Islet precursor cell (in vitro differentiated cells): ENCODE results near the gene MLIP.
"Not testable (repeated sequence)": the region's sequence is repeated elsewhere in the genome, so short reads cannot be mapped to it uniquely, and the experiment has no call there.

Experiments used
- DNase-seq: peaks from one replicate; pipeline ENCODE4 v3.0.0-alpha.2; 2018

The MLIP gene

GRCh38 chr6:54142889-54143519 lies 31.8 kb downstream of the MLIP start:
- no peak for DNase-seq

GRCh38 chr6:54151861-54152260 lies 40.6 kb downstream of the MLIP start:
- DNase-seq = no peak

- no peak for DNase-seq
Measured at GRCh38 chr6:54156650-54157250, 45.5 kb downstream of the MLIP start.

- DNase-seq = no peak
Measured at GRCh38 chr6:54157405-54157804, 46.2 kb downstream of the MLIP start.

DNA sequence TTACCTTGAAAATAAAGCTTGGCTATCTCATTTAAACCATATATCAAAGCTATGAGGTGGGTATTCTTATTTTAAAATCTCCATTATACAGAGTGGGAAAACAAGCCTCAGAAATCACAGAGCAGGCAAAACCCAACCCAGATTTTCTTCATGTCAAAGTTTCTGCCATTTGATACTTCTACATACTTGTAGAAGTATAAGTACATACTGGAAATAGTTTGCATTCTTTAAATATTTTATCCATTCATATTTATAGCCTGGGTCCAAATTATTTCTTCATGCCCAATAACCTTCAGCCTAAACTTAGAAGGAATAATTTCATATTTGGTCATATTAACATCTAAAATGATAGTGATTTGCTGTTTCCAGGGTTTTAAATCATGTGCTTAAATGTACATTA lies 61.8 kb downstream of the MLIP start:
- DNase-seq = no peak

GRCh38 chr6:54179152-54179551 lies 67.9 kb downstream of the MLIP start:
- no peak for DNase-seq

- no peak for DNase-seq
Measured at GRCh38 chr6:54183616-54184015, 72.4 kb downstream of the MLIP start.

DNA sequence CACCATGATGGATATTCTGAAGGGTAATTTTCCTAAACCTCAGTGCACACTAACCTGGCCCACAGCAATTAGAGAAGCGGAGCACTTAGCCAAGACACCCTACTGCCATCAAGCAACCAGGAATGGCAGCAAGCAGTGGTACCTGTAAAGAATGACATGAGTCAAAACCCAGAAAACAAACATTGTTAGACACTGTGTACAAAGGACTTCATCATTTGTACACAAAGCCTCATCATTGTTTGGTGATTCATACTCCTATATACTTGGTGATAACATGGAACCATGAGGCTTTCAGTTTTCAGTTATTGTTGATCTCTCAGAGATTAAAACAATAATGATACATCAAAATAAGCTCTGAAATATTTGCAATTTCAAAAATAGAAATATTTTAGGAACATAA lies 74.6 kb downstream of the MLIP start:
- DNase-seq = no peak

DNA sequence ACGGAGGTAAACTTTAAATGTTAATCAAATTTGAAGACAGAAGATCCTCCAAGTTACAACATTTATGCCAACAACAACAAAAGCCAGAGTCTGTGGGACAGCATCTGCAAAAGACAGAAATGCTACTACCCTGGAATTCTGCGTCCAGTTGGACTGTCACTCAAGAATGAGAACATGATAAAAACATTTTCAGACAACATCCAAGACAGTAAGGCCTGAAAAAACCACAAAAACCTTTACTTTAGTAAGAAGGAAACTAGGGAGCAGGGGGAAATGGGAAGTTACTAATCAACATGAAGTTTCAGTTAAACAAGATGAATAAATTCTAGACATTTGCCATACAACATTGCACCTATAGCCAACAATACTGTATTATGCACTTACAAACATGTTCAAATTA lies 77.6 kb downstream of the MLIP start:
- no peak for DNase-seq

DNA sequence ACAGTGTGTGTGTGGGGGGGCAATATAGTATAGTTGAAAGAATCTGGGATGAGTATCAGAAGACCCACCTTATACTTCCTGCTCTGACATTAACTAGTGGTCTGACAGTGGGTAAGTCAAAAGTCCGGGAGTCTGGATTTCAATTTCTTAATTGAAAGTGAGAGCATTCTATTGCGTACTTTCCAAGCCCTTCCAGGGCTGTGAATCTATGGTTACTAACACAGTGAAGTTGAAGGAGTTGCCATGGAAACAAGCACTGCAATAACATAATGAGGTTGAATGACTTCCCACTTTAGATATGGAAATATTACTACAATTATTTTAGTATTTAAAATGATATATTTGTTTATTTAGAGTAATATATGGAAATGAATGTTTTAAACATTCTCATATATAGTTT lies 80.2 kb downstream of the MLIP start:
- no peak for DNase-seq

- DNase-seq = no peak
Measured at GRCh38 chr6:54192993-54193392, 81.8 kb downstream of the MLIP start.

GRCh38 chr6:54193560-54193959 lies 82.3 kb downstream of the MLIP start:
- DNase-seq = peak; percentile 55

DNA sequence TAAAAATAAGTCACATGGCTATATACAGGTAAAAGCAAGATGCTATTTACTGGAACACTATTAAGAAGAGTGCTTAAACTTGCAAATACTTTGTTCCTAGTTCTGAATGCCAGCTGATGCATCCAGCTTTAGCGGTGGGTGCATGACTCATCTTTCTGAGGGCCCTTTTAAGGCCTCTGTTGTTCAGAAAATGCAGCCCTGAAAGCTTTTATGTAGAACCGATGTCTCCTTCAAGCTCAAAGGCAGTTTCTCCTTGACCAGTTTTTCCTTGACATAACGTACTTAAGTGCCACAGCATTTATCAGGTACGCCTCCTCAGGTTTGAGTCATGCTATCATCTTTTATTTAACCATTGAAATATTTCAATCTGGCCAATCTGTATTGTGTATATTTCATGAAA lies 82.8 kb downstream of the MLIP start:
- peak; percentile 87 for DNase-seq

DNA sequence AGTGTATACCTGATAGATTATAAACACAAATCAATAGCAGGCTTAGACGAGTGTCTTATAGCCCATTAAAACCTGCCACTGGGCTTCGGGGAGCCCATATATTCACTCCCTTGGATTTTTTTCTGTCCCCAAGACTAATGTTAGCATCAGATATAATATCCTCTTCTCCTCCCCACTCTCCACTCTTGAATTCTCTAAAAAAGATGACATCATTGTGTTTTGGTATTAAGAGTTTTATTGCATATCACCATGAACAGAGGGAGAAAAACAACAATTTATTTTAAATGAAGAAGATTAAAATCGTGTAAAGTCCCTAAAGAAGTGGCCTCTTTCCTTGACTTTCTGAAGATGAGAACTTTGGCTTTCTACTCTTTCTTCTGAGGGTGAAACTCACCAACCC lies 84.4 kb downstream of the MLIP start:
- no peak for DNase-seq

- no peak for DNase-seq
Measured at GRCh38 chr6:54196905-54197304, 85.7 kb downstream of the MLIP start.

DNA sequence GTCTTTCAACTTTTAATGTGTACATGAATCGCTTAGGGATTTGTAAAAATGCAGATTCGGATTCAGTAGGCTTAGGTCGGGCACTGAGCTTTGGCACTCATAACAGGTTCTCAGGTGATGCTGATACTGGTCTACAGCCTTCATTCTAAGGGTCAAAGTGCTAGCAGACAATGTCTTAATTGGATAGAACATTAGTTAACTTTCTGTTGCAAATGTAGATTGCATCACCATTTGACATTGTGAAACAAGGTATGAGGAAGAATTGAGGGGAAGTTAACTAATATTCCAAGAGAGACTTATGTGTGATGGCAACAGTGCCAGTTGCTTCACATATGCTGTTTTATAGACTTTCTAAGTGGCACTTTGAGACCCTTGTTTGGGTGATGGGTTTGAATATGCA lies 86.9 kb downstream of the MLIP start:
- no peak for DNase-seq

DNA sequence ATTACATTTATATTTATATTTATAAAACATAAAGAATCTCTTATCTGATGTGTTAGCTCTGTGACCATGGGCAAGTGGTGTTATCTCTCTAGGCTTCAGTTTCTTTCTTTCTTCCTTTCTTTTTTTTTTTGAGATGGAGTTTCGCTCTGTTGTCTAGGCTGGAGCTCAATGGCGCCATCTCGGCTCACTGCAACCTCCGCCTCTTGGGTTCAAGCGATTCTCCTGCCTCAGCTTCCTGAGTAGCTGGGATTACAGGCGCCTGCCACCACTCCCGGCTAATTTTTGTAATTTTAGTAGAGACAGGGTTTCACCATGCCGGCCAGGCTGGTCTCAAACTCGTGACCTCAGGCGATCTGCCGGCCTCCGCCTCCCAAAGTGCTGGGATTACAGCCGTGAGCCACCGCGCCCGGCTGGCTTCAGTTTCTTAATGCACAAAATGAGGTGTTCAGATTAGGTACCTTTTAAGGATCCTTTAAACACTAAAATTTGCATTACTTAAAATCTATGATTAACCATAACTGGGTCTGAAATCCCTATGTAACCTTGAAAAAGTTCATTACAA lies 92.3 kb downstream of the MLIP start:
- not testable (repeated sequence) for DNase-seq

GRCh38 chr6:54204921-54205591 lies 93.8 kb downstream of the MLIP start:
- DNase-seq = peak; percentile 61

GRCh38 chr6:54206510-54206909 lies 95.3 kb downstream of the MLIP start:
- DNase-seq = no peak

GRCh38 chr6:54209983-54210382 lies 98.7 kb downstream of the MLIP start:
- DNase-seq = not testable (repeated sequence)

DNA sequence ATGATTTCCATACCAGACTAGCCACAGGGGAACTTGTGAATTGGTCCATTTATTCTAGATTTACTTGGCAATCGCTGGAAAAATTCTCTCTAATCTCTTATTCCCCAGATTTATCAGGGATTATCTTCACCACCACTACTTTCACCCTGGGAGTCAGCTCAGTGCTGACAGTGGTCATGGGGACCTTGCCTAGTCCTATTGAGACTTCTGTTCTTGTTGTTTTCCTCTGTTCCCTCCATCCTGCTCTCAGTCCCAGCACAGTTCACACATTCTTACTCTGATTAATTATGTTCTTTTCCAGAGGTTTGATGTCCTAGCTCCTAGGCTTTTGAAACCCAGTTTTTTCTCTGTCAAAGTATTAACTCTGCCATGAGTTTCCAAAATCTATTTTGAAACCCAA lies 103.0 kb downstream of the MLIP start:
- no peak for DNase-seq

- DNase-seq = no peak
Measured at GRCh38 chr6:54216336-54216735, 105.1 kb downstream of the MLIP start.

DNA sequence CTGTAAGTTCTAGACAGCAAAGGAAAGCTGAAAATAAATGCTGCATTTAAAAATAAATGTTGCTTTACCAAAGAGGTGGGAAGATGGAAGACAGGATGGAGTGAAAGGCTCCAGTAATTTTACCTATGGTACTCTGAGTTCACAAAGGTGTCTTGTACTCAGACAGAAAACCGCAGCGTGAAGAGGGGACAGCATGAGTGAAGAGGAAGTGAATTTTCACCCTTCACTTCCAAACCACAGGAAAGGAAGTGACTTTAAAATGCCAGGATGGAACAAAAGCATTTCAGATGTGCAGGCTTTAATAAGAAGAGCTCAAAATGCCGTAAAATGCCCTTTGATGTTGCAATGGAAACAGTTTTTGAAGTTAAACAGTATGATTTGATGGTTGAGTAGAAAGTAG lies 105.8 kb downstream of the MLIP start:
- no peak for DNase-seq

DNA sequence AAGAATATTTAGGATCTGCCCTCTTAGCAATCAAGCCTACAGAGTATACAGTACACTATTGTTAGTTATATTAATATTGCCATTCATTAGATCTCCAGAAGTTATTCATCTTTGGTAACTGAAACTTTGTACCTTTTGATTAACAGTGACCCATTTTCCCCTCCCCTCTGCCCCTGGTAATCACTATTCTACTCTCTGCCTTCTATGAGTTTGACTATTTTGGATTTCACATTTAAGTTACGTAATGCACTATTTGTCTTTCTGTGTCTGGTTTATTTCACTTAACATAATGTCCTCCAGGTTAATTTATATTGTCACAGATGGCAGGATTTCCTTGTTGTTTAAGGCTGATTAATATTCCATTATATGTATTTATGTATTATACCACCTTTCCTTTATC lies 111.0 kb downstream of the MLIP start:
- no peak for DNase-seq
